ENCODE results near the gene CTNNBL1.

DNA sequence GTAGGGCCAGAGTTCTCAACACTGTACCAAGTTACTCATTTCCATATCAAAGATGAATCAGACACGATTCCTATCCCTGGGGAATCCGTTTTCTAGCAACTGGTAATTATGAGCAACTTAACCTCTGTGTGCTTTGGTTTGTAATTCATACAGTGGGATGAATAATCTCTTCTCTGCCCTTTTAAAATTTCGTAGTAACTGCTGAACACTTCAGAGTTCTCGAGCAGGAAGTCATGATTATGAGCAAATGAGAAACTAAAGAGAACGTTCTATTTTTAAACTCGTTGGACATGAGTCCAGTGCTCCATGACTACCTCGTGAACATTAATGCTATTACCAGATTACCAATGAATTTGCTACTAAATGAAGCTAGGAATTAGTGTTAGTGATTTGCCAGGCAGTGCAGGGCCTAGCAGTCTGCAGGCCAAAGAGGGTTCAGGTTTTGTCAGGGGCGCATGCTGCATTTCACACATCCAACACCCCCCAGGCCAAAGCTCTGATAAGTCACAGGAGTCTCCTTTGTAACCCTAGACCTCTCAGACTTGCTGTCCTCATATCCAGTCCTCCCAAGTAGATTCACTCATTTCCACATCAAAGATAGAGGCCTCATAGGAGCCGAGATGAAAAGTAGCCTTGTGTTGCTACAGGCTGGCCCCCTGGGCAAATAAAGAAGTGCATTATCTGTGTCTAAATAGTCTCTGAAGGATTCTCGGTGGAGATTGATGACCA, 163.3 kb downstream of the CTNNBL1 start:
- TF ChIP-seq, protein P1, sequence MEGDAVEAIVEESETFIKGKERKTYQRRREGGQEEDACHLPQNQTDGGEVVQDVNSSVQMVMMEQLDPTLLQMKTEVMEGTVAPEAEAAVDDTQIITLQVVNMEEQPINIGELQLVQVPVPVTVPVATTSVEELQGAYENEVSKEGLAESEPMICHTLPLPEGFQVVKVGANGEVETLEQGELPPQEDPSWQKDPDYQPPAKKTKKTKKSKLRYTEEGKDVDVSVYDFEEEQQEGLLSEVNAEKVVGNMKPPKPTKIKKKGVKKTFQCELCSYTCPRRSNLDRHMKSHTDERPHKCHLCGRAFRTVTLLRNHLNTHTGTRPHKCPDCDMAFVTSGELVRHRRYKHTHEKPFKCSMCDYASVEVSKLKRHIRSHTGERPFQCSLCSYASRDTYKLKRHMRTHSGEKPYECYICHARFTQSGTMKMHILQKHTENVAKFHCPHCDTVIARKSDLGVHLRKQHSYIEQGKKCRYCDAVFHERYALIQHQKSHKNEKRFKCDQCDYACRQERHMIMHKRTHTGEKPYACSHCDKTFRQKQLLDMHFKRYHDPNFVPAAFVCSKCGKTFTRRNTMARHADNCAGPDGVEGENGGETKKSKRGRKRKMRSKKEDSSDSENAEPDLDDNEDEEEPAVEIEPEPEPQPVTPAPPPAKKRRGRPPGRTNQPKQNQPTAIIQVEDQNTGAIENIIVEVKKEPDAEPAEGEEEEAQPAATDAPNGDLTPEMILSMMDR (IDR thresholded peaks at IDR 0.05; ENCODE audit: insufficient read depth, low read length) = no peak
- TF ChIP-seq, protein P2, sequence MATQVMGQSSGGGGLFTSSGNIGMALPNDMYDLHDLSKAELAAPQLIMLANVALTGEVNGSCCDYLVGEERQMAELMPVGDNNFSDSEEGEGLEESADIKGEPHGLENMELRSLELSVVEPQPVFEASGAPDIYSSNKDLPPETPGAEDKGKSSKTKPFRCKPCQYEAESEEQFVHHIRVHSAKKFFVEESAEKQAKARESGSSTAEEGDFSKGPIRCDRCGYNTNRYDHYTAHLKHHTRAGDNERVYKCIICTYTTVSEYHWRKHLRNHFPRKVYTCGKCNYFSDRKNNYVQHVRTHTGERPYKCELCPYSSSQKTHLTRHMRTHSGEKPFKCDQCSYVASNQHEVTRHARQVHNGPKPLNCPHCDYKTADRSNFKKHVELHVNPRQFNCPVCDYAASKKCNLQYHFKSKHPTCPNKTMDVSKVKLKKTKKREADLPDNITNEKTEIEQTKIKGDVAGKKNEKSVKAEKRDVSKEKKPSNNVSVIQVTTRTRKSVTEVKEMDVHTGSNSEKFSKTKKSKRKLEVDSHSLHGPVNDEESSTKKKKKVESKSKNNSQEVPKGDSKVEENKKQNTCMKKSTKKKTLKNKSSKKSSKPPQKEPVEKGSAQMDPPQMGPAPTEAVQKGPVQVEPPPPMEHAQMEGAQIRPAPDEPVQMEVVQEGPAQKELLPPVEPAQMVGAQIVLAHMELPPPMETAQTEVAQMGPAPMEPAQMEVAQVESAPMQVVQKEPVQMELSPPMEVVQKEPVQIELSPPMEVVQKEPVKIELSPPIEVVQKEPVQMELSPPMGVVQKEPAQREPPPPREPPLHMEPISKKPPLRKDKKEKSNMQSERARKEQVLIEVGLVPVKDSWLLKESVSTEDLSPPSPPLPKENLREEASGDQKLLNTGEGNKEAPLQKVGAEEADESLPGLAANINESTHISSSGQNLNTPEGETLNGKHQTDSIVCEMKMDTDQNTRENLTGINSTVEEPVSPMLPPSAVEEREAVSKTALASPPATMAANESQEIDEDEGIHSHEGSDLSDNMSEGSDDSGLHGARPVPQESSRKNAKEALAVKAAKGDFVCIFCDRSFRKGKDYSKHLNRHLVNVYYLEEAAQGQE (IDR thresholded peaks at IDR 0.05; ENCODE audit: insufficient replicate concordance, low read depth) = no peak
- no peak for TF ChIP-seq POLR2AphosphoS5 (IDR thresholded peaks at IDR 0.05; ENCODE audit: low read depth)
- TF ChIP-seq GABPA (IDR thresholded peaks at IDR 0.05; ENCODE audit: low read depth) = no peak
- no peak for TF ChIP-seq SPI1 (IDR thresholded peaks at IDR 0.05; ENCODE audit: borderline replicate concordance, low read depth)
